Fibroblast of lung (primary cell): ENCODE data around the gene BGN. TPM values are rescaled to one million over a fixed set of nuclear protein-coding genes. Genes with fewer than 3 reads are reported as not detected.
A peak's percentile ranks its signal among the peaks of the same experiment; 100 is the strongest.

ENCODE experiments used
- DNase-seq, 2 donors: peaks; one replicate each; pipeline versions ENCODE4 v3.0.0 to v3.0.0-alpha.2; 2010; ENCODE audit warnings: low read depth in 2 of 2
- H2AFZ ChIP-seq: 2 replicates; pipeline ENCODE4 v1.5.1; 2012; ENCODE audit warnings: low read length, control low read depth, inconsistent platforms
- H3K27ac ChIP-seq: 2 replicates; pipeline ENCODE4 v1.5.1; 2011; ENCODE audit warnings: low read length, control low read depth; ENCODE audit not compliant: insufficient read depth
- H3K27me3 ChIP-seq: 2 replicates; pipeline ENCODE4 v1.5.1; 2011; ENCODE audit warnings: mild to moderate bottlenecking, low read length; ENCODE audit not compliant: control insufficient read depth, insufficient read depth
- H3K36me3 ChIP-seq: 2 replicates; pipeline ENCODE4 v1.5.1; 2011; ENCODE audit warnings: low read length; ENCODE audit not compliant: control insufficient read depth, insufficient read depth
- H3K4me1 ChIP-seq: 2 replicates; pipeline ENCODE4 v1.5.1; 2011; ENCODE audit warnings: low read length; ENCODE audit not compliant: control insufficient read depth, insufficient read depth; ENCODE audit errors: extremely low read depth
- H3K4me2 ChIP-seq: 2 replicates; pipeline ENCODE4 v1.5.1; 2011; ENCODE audit warnings: low read length, control low read depth; ENCODE audit not compliant: insufficient read depth; ENCODE audit errors: extremely low read depth
- H3K4me3 ChIP-seq, 4 experiments: fragments of 200-600 bp in 1 of 4; sonication (generic) in 1 of 4; replicated peaks in 1 of 4; 2 replicates each; pipeline ENCODE4 v1.5.1; 2011 to 2016; ENCODE audit warnings: low read length in 4 of 4, low read depth in 3 of 4, mild to moderate bottlenecking in 3 of 4, control low read depth in 2 of 4, inconsistent platforms in 1 of 4, mixed read lengths in 1 of 4; ENCODE audit not compliant: insufficient read depth in 1 of 4; ENCODE audit errors: control extremely low read depth in 1 of 4
- H3K79me2 ChIP-seq: 2 replicates; pipeline ENCODE4 v1.5.1; 2012; ENCODE audit warnings: mild to moderate bottlenecking, low read length, inconsistent platforms; ENCODE audit not compliant: control insufficient read depth, insufficient read depth
- H3K9ac ChIP-seq: 2 replicates; pipeline ENCODE4 v1.5.1; 2011; ENCODE audit warnings: mild to moderate bottlenecking, low read length, control low read depth; ENCODE audit not compliant: insufficient read depth
- H3K9me3 ChIP-seq: 2 replicates; pipeline ENCODE4 v1.5.1; 2012; ENCODE audit warnings: low read depth, low read length; ENCODE audit not compliant: control insufficient read depth, insufficient read depth
- H4K20me1 ChIP-seq: 2 replicates; pipeline ENCODE4 v1.5.1; 2011; ENCODE audit warnings: low read length; ENCODE audit not compliant: control insufficient read depth, insufficient read depth; ENCODE audit errors: extremely low read depth
- EZH2 ChIP-seq: IDR thresholded peaks from 2 replicates; pipeline ENCODE4 v1.5.1; 2012; ENCODE audit warnings: low read length, control low read depth, mild to moderate bottlenecking; ENCODE audit errors: missing control alignments
- polyA plus RNA-seq, 2 donors: library from polyadenylated mRNA; depleted of rRNA in 1 of 2; stranded (reverse) in 1 of 2; unstranded in 1 of 2; fragments of >200 nt; gene quantifications; 2 replicates each; pipeline ENCODE4 v1.2.1, GENCODE V29; 2011 to 2012; ENCODE audit warnings: missing spikeins in 1 of 2
- total RNA-seq: library from RNA; depleted of rRNA; stranded (reverse); fragments of >200 nt; gene quantifications from 2 replicates; pipeline ENCODE4 v1.2.1, GENCODE V29; 2014
- TF ChIP-seq, protein P1 (sequence below), 2 donors: IDR thresholded peaks in 1 of 2; conservative IDR thresholded peaks in 1 of 2; 1 replicate in 1 of 2; 2 replicates in 1 of 2; pipeline ENCODE4 v1.5.1; 2011 to 2012; ENCODE audit warnings: low read length in 2 of 2, control low read depth in 1 of 2, inconsistent platforms in 1 of 2, low read depth in 1 of 2, mild to moderate bottlenecking in 1 of 2

Gene BGN
- total and polyA plus RNA-seq, 2 donors (not counting 1 experiment from before 2014, with no cell fraction given), result 10.1 to 61.7 TPM

DNA sequence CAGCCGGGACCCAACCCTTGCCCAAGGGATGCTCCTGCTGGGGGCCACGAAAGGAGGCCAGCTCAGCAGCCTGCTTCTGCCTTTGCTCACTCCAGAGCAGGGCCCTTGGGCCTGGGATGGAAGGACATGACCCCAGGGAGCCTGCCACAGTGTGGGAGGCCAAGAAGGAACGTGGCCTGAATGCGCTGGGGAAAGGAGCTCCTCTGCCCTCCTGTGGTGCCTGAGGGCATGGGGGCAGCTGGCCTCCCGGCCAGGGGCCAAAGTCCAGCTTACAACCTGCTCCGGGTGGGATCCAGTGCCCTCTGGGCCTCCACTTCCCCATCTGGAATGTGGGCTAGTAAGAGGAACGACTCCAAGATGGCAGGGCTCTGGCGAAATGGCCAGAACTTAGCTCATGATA, 20.7 kb downstream of the BGN start:
- no peak overlapping the region for H3K9ac ChIP-seq
- H4K20me1 ChIP-seq, result no peaks in the 10 kb centered on the region
- no peaks in the 10 kb centered on the region for H3K4me1 ChIP-seq
- no peak overlapping the region for H2AFZ ChIP-seq
- no peaks in the 10 kb centered on the region for H3K9me3 ChIP-seq
- peaks cover 7% of the 10 kb centered on the region for H3K27me3 ChIP-seq
- no peaks in the 10 kb centered on the region for H3K79me2 ChIP-seq
- DNase-seq, result no peak
- H3K27ac ChIP-seq, result no peak overlapping the region
- TF ChIP-seq, protein P1, sequence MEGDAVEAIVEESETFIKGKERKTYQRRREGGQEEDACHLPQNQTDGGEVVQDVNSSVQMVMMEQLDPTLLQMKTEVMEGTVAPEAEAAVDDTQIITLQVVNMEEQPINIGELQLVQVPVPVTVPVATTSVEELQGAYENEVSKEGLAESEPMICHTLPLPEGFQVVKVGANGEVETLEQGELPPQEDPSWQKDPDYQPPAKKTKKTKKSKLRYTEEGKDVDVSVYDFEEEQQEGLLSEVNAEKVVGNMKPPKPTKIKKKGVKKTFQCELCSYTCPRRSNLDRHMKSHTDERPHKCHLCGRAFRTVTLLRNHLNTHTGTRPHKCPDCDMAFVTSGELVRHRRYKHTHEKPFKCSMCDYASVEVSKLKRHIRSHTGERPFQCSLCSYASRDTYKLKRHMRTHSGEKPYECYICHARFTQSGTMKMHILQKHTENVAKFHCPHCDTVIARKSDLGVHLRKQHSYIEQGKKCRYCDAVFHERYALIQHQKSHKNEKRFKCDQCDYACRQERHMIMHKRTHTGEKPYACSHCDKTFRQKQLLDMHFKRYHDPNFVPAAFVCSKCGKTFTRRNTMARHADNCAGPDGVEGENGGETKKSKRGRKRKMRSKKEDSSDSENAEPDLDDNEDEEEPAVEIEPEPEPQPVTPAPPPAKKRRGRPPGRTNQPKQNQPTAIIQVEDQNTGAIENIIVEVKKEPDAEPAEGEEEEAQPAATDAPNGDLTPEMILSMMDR (conservative IDR thresholded peaks at IDR 0.05 in 1 of 2, IDR thresholded peaks at IDR 0.05 in 1 of 2; ENCODE audit: low read depth in 1 of 2, low read length in 2 of 2), result no peak
- TF ChIP-seq EZH2, result no peak
- no peak overlapping the region for H3K4me2 ChIP-seq
- H3K36me3 ChIP-seq, result no peaks in the 10 kb centered on the region
- H3K4me3 ChIP-seq, result no peak overlapping the region

GRCh38 chrX:153516073-153516472, 21.3 kb downstream of the BGN start:
- H3K79me2 ChIP-seq, result no peaks in the 10 kb centered on the region
- H3K27ac ChIP-seq, result no peak overlapping the region
- TF ChIP-seq, protein P1 (conservative IDR thresholded peaks at IDR 0.05 in 1 of 2, IDR thresholded peaks at IDR 0.05 in 1 of 2; ENCODE audit: low read depth in 1 of 2, low read length in 2 of 2), result no peak
- TF ChIP-seq EZH2, result no peak
- no peak overlapping the region for H3K9ac ChIP-seq
- H4K20me1 ChIP-seq, result no peaks in the 10 kb centered on the region
- no peaks in the 10 kb centered on the region for H3K9me3 ChIP-seq
- H3K36me3 ChIP-seq, result no peaks in the 10 kb centered on the region
- H3K4me1 ChIP-seq, result no peaks in the 10 kb centered on the region
- peaks cover 7% of the 10 kb centered on the region for H3K27me3 ChIP-seq
- no peak overlapping the region for H3K4me2 ChIP-seq
- H3K4me3 ChIP-seq, result no peak overlapping the region
- no peak overlapping the region for H2AFZ ChIP-seq
- peak in 1 of 2 donors; percentile 39 for DNase-seq

DNA sequence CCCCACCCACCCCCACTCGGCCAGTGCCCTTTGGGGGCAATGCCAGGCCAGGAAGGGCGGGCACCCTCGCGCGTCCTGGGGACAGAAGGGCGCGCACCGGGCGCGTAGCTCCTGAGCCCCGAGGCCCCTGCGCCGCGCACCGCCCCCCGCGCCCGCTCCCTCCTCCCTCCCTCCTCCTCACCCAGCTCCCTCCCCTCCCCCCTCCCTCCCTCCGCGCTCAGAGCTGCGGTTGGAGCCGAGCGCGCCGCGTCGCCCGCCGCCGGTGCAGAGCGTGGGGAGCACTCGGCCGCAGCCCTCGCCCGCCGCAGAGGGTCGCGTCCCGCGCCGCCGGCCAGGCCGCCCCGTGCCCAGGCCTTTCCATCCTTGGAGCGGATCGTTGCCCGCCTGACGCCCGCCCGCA, 22.6 kb downstream of the BGN start, which contains the start of gene ATP2B3:
Gene ATP2B3, plus strand, starts transcription at position 220 of the 400 bp plus-strand sequence. CDS start 18,606 bp downstream, outside the sequence.
- H3K4me1 ChIP-seq, result no peaks in the 10 kb centered on the region
- H3K27ac ChIP-seq, result no peak within 1 kb of the TSS
- peaks cover 7% of the 10 kb centered on the region for H3K27me3 ChIP-seq
- no peak for TF ChIP-seq EZH2
- TF ChIP-seq, protein P1 (conservative IDR thresholded peaks at IDR 0.05 in 1 of 2, IDR thresholded peaks at IDR 0.05 in 1 of 2; ENCODE audit: low read depth in 1 of 2, low read length in 2 of 2), result no peak
- no peak within 1 kb of the TSS for H3K4me3 ChIP-seq
- H3K79me2 ChIP-seq, result no peaks in the 10 kb centered on the region
- no peak within 1 kb of the TSS for H2AFZ ChIP-seq
- no peaks in the 10 kb centered on the region for H3K36me3 ChIP-seq
- H3K9ac ChIP-seq, result no peak within 1 kb of the TSS
- no peak for DNase-seq
- no peaks in the 10 kb centered on the region for H4K20me1 ChIP-seq
- H3K4me2 ChIP-seq, result no peak within 1 kb of the TSS
- H3K9me3 ChIP-seq, result no peaks in the 10 kb centered on the region
